MCF 10A (cell line): ENCODE measurements around the gene TRPM6. TPM values are rescaled to one million over a fixed set of nuclear protein-coding genes. Genes with fewer than 3 reads are reported as not detected.

ENCODE experiments used
- BruUV-seq: library from RNA; stranded (reverse); fragments of 400-500 nt; replicated peaks from 2 replicates; lab custom pipeline; 2021; lab: Mats Ljungman, UMichigan
- CTCF ChIA-PET: fragments of 300-600 bp; sonication (Branson Sonifier 250); formaldehyde crosslinking; extraction: SDS; loops from one replicate; lab custom pipeline; 2021; ENCODE audit warnings: antibody characterized with exemption, inconsistent platforms; lab: Yijun Ruan, JAX
- POLR2A ChIA-PET: fragments of 300-600, 350-650 bp; sonication (Branson Sonifier 250); formaldehyde crosslinking; extraction: SDS; loops from one replicate; lab custom pipeline; 2020; ENCODE audit warnings: antibody characterized with exemption, inconsistent platforms; lab: Yijun Ruan, JAX
- DNase-seq: peaks from one replicate; pipeline ENCODE4 v3.0.0-alpha.2; 2018; ENCODE audit not compliant: unreplicated experiment
- H3K27ac Mint-ChIP-seq: one replicate; pipeline ENCODE4 v1.8.0; 2022; ENCODE audit warnings: mild to moderate bottlenecking, low read depth, mixed read lengths; ENCODE audit not compliant: unreplicated experiment
- H3K27me3 Mint-ChIP-seq: one replicate; pipeline ENCODE4 v1.8.0; 2022; ENCODE audit warnings: mixed read lengths; ENCODE audit not compliant: insufficient read depth, unreplicated experiment
- H3K36me3 Mint-ChIP-seq: one replicate; pipeline ENCODE4 v1.8.0; 2022; ENCODE audit warnings: mild to moderate bottlenecking, moderate library complexity, mixed read lengths; ENCODE audit not compliant: insufficient read depth, unreplicated experiment
- H3K4me1 Mint-ChIP-seq: one replicate; pipeline ENCODE4 v1.8.0; 2022; ENCODE audit warnings: mixed read lengths; ENCODE audit not compliant: insufficient read depth, unreplicated experiment
- H3K4me3 Mint-ChIP-seq: one replicate; pipeline ENCODE4 v1.8.0; 2022; ENCODE audit warnings: mild to moderate bottlenecking, moderate library complexity, mixed read lengths; ENCODE audit not compliant: unreplicated experiment
- H3K9me3 Mint-ChIP-seq: one replicate; pipeline ENCODE4 v1.8.0; 2022; ENCODE audit warnings: mixed read lengths; ENCODE audit not compliant: unreplicated experiment
- intact Hi-C: fragments of 100-400 bp; cut with micrococcal nuclease; formaldehyde crosslinking; loops from 2 replicates; pipeline ENCODE4 v1.14.1; 2022
- total RNA-seq: library from RNA; stranded (reverse); gene quantifications from 2 replicates; pipeline ENCODE4 v1.2.3, GENCODE V29; 2022
- TF ChIP-seq, protein P1 (sequence below): fragments of 200-600 bp; IDR thresholded peaks from one replicate; pipeline ENCODE4 v1.8.0; 2022; ENCODE audit warnings: antibody characterized with exemption, mild to moderate bottlenecking; ENCODE audit not compliant: unreplicated experiment

TRPM6 gene
- total RNA-seq, 1 experiment from 2014 or later = not detected

DNA sequence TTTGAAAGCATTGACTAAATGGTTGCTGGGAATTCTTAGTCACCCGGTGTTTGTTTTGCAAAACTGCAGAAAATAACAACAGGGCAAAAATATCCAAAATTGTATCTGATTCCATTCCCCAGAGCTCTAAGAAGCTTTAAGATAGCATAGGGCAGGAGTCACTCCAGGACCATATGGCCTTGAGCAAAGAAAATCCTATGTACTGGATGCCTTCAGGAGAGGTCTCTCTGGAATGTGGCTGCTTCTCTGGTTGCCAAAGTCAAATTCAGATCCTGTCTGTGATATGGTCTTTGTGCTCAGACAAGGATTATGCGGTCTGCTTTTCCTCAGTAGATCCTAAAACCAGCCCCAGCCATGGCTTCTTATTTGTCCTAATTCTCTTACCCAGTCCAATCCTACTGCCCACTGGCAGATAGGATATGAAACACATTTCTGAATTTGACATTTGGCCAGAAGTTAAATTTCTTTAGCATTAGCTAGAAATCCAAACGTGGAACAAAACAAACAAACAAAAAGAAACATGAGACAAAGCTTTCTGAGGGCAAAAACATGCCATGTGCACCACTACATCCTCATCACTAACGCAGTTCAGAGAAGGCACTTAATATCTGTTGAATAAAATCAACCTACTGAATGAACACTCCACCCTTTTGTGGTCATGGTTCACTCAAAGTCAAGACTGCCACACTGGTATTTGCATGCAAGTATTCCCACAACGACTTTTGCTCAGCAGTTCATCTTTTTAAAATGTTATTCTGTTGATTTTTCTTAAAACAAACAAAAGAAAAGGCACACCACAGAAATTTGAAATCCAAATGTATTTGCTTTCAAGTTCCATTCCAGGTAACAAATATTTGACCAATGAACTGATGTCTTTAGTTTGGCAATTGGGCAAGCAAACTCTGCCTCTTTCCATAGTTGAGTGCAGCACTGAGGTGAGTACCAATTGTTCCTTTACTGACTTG lies 165.7 kb downstream of the TRPM6 start:
- CTCF ChIA-PET = no interaction called here
- no TSS peak for BruUV-seq
- POLR2A ChIA-PET = no interaction called here
- no peaks in the 10 kb centered on the region for H3K36me3 Mint-ChIP-seq
- no peaks in the 10 kb centered on the region for H3K9me3 Mint-ChIP-seq
- DNase-seq = no peak
- TF ChIP-seq, protein P1, sequence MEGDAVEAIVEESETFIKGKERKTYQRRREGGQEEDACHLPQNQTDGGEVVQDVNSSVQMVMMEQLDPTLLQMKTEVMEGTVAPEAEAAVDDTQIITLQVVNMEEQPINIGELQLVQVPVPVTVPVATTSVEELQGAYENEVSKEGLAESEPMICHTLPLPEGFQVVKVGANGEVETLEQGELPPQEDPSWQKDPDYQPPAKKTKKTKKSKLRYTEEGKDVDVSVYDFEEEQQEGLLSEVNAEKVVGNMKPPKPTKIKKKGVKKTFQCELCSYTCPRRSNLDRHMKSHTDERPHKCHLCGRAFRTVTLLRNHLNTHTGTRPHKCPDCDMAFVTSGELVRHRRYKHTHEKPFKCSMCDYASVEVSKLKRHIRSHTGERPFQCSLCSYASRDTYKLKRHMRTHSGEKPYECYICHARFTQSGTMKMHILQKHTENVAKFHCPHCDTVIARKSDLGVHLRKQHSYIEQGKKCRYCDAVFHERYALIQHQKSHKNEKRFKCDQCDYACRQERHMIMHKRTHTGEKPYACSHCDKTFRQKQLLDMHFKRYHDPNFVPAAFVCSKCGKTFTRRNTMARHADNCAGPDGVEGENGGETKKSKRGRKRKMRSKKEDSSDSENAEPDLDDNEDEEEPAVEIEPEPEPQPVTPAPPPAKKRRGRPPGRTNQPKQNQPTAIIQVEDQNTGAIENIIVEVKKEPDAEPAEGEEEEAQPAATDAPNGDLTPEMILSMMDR = no peak
- intact Hi-C loops = no loop called here
- H3K27me3 Mint-ChIP-seq = peaks cover 54% of the 10 kb centered on the region
- H3K4me1 Mint-ChIP-seq = no peaks in the 10 kb centered on the region
- no peak overlapping the region for H3K4me3 Mint-ChIP-seq
- H3K27ac Mint-ChIP-seq = no peak overlapping the region

DNA sequence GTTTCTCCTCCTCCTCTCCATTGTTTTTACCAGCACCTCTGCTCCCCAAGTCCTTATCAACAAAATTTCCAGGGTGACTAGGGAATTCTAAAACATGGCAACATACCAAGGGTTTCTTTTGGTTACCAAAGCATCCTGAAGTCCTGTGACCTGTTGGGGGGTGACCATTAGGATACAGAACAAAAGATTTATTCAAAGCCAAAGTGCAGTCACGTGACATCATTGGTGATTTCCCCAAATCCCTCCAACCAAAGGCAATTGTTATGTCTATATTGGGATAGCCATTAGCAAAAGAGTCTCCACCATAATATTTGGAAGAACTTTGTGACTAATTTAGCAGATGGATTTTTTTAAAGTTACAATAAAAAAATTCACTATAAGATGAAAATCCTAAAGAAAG lies 168.4 kb downstream of the TRPM6 start:
- Mint-ChIP-seq H3K36me3 (no peaks in the 10 kb centered on the region), H3K4me1 (no peaks in the 10 kb centered on the region), H3K27me3 (peaks cover 36% of the 10 kb centered on the region), H3K27ac (no peak overlapping the region), H3K9me3 (no peaks in the 10 kb centered on the region), H3K4me3 (no peak overlapping the region)
- intact Hi-C loops = no loop called here
- no TSS peak for BruUV-seq
- ChIA-PET CTCF (no interaction called here), POLR2A (no interaction called here)
- TF ChIP-seq, protein P1 = no peak
- DNase-seq = no peak

DNA sequence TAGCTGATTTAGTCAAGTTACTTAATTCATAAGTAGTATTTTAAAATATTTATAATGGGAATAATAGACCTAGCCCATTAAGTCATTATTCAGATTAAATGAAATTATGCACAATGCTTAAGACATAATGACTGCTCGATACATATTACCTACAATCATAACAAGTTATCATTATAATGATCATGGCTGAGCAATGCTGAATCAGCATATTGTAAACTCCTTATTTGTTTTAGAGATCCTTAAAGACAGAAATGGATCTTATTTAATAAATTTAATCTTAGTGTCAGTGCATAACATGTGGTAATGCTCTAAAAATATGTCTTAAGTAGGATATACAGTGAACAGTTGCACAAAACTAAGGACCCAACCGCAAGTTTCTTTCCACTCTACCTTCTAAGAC lies 169.0 kb downstream of the TRPM6 start:
- BruUV-seq = no TSS peak
- Mint-ChIP-seq H3K27me3 (peaks cover 41% of the 10 kb centered on the region), H3K4me1 (no peaks in the 10 kb centered on the region), H3K36me3 (no peaks in the 10 kb centered on the region), H3K9me3 (no peaks in the 10 kb centered on the region), H3K27ac (no peak overlapping the region), H3K4me3 (no peak overlapping the region)
- POLR2A ChIA-PET = no interaction called here
- intact Hi-C loops = no loop called here
- CTCF ChIA-PET = no interaction called here
- no peak for DNase-seq
- TF ChIP-seq, protein P1 = no peak

DNA sequence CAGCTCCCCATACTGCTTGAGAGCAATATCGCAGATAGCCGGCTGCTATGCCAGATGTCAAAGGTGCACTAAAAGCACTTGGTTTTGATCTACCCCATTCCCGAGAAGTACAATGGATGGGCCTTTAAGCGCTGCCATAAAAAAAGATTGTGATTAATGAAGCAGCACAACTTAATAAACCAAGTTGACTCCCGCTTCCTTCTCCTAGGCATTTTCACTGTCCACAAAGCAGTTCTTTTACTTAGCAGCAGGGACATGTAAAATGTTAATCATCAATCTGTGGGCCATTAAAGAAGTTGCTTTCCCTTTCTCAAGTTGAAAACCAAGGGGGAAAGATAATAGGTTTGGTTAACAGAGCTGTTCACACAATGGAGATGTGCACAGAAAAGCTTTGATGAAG lies 176.4 kb downstream of the TRPM6 start:
- TF ChIP-seq, protein P1 = no peak
- H3K9me3 Mint-ChIP-seq = no peaks in the 10 kb centered on the region
- no peak for DNase-seq
- no peaks in the 10 kb centered on the region for H3K4me1 Mint-ChIP-seq
- peaks cover 41% of the 10 kb centered on the region for H3K27me3 Mint-ChIP-seq
- H3K27ac Mint-ChIP-seq = no peak overlapping the region
- no peak overlapping the region for H3K4me3 Mint-ChIP-seq
- CTCF ChIA-PET = no interaction called here
- intact Hi-C loops = no loop called here
- BruUV-seq = no TSS peak
- POLR2A ChIA-PET = no interaction called here
- H3K36me3 Mint-ChIP-seq = no peaks in the 10 kb centered on the region
